WTC11 (cell line): ENCODE measurements around the gene RHBDL1. TPM values are rescaled to one million over a fixed set of nuclear protein-coding genes. Genes with fewer than 3 reads are reported as not detected.

Source experiments
- ATAC-seq: fragments of 200-7000 bp; cut with Tn5 transposase; 2 replicates; pipeline ENCODE4 v1.10.0; 2021; ENCODE audit warnings: mild to moderate bottlenecking, moderate library complexity
- CTCF ChIA-PET: fragments of 300-600 bp; sonication (Branson Sonifier 250); formaldehyde crosslinking; loops from one replicate; lab custom pipeline; 2021; ENCODE audit warnings: antibody characterized with exemption; lab: Charles Lee
- POLR2A ChIA-PET: fragments of 350-600 bp; sonication (Branson Sonifier 250); formaldehyde crosslinking; loops from one replicate; lab custom pipeline; 2021; ENCODE audit warnings: antibody characterized with exemption; lab: Charles Lee
- DNase-seq: peaks from one replicate; pipeline ENCODE4 v3.0.0; 2021; ENCODE audit warnings: low spot score
- H3K27ac Mint-ChIP-seq: 2 replicates; pipeline ENCODE4 v1.8.0; 2021; ENCODE audit warnings: mixed read lengths
- H3K27me3 Mint-ChIP-seq: 2 replicates; pipeline ENCODE4 v1.8.0; 2021; ENCODE audit warnings: low read depth, mild to moderate bottlenecking, moderate library complexity, mixed read lengths
- H3K36me3 Mint-ChIP-seq: 2 replicates; pipeline ENCODE4 v1.8.0; 2021; ENCODE audit warnings: mixed read lengths
- H3K4me1 Mint-ChIP-seq: 2 replicates; pipeline ENCODE4 v1.8.0; 2022; ENCODE audit warnings: mixed read lengths
- H3K4me3 Mint-ChIP-seq: 2 replicates; pipeline ENCODE4 v1.8.0; 2021; ENCODE audit warnings: mild to moderate bottlenecking, moderate library complexity, mixed read lengths
- H3K9me3 Mint-ChIP-seq: 2 replicates; pipeline ENCODE4 v1.8.0; 2021; ENCODE audit warnings: mixed read lengths
- CREM ChIP-seq: sonication (generic); formaldehyde crosslinking; IDR thresholded peaks from 2 replicates; pipeline ENCODE4 v1.8.1; 2022; ENCODE audit warnings: mild to moderate bottlenecking, missing genetic modification reagents, moderate library complexity
- EMX1 ChIP-seq: fragments of 250-450 bp; sonication (Bioruptor Pico); IDR thresholded peaks from 2 replicates; pipeline ENCODE4 v1.8.0; 2021; ENCODE audit warnings: mild to moderate bottlenecking
- ETV6 ChIP-seq: sonication (generic); formaldehyde crosslinking; IDR thresholded peaks from 2 replicates; pipeline ENCODE4 v1.8.1; 2022; ENCODE audit warnings: mild to moderate bottlenecking, missing genetic modification reagents
- FOXK1 ChIP-seq: sonication (generic); formaldehyde crosslinking; IDR thresholded peaks from 2 replicates; pipeline ENCODE4 v1.8.0; 2022; ENCODE audit warnings: mild to moderate bottlenecking, moderate library complexity, missing genetic modification reagents
- FOXP1 ChIP-seq: sonication (generic); formaldehyde crosslinking; IDR thresholded peaks from 2 replicates; pipeline ENCODE4 v1.8.0; 2022; ENCODE audit warnings: missing genetic modification reagents, mild to moderate bottlenecking, moderate library complexity, borderline replicate concordance
- GTF2I ChIP-seq: fragments of 250-450 bp; sonication (Bioruptor Pico); conservative IDR thresholded peaks from 2 replicates; pipeline ENCODE4 v1.4.0; 2021; ENCODE audit warnings: mild to moderate bottlenecking
- RORB ChIP-seq: fragments of 250-450 bp; sonication (Bioruptor Pico); IDR thresholded peaks from 2 replicates; pipeline ENCODE4 v1.9.0; 2021; ENCODE audit warnings: mild to moderate bottlenecking
- SMAD3 ChIP-seq: sonication (generic); formaldehyde crosslinking; IDR thresholded peaks from 2 replicates; pipeline ENCODE4 v1.8.0; 2022; ENCODE audit warnings: missing genetic modification reagents, mild to moderate bottlenecking, borderline replicate concordance
- TCF7 ChIP-seq: sonication (generic); formaldehyde crosslinking; IDR thresholded peaks from 2 replicates; pipeline ENCODE4 v1.8.0; 2022; ENCODE audit warnings: mild to moderate bottlenecking, low read depth, missing genetic modification reagents, moderate library complexity
- TP53 ChIP-seq: sonication (generic); formaldehyde crosslinking; IDR thresholded peaks from 2 replicates; pipeline ENCODE4 v1.8.1; 2023; ENCODE audit warnings: mild to moderate bottlenecking, missing genetic modification reagents
- ZMAT4 ChIP-seq: fragments of 250-450 bp; sonication (Bioruptor Pico); IDR thresholded peaks from 2 replicates; pipeline ENCODE4 v1.9.0; 2021; ENCODE audit warnings: mild to moderate bottlenecking
- ZNF138 ChIP-seq: sonication (generic); formaldehyde crosslinking; conservative IDR thresholded peaks from 2 replicates; pipeline ENCODE4 v1.8.1; 2022; ENCODE audit warnings: mild to moderate bottlenecking, moderate library complexity, missing genetic modification reagents
- ZNF263 ChIP-seq: sonication (generic); formaldehyde crosslinking; IDR thresholded peaks from 2 replicates; pipeline ENCODE4 v1.8.1; 2022; ENCODE audit warnings: low read depth, mild to moderate bottlenecking, moderate library complexity, missing genetic modification reagents
- ZNF317 ChIP-seq: sonication (generic); formaldehyde crosslinking; IDR thresholded peaks from 2 replicates; pipeline ENCODE4 v1.8.1; 2023; ENCODE audit warnings: low read depth, mild to moderate bottlenecking, moderate library complexity, missing genetic modification reagents, borderline replicate concordance
- ZNF416 ChIP-seq: fragments of 250-450 bp; sonication (Bioruptor Pico); IDR thresholded peaks from 2 replicates; pipeline ENCODE4 v1.9.0; 2021; ENCODE audit warnings: mild to moderate bottlenecking, inconsistent platforms
- ZNF425 ChIP-seq: fragments of 250-450 bp; sonication (Bioruptor Pico); conservative IDR thresholded peaks from 2 replicates; pipeline ENCODE4 v1.9.0; 2021; ENCODE audit warnings: mild to moderate bottlenecking
- total RNA-seq: library from RNA; stranded (reverse); gene quantifications from 3 replicates; pipeline ENCODE4 v1.2.3, GENCODE V29; 2021
- TF ChIP-seq, protein P1 (sequence below): sonication (generic); formaldehyde crosslinking; IDR thresholded peaks from 2 replicates; pipeline ENCODE4 v1.8.1; 2023; ENCODE audit warnings: mild to moderate bottlenecking, missing genetic modification reagents
- TF ChIP-seq, protein P2 (sequence below): sonication (generic); formaldehyde crosslinking; IDR thresholded peaks from 2 replicates; pipeline ENCODE4 v1.8.0; 2022; ENCODE audit warnings: mild to moderate bottlenecking, missing genetic modification reagents
- TF ChIP-seq, protein P3 (sequence below): fragments of 200-600 bp; IDR thresholded peaks from 2 replicates; pipeline ENCODE4 v1.8.0; 2022; ENCODE audit warnings: antibody characterized with exemption
- TF ChIP-seq, protein P4 (sequence below): sonication (generic); formaldehyde crosslinking; IDR thresholded peaks from 2 replicates; pipeline ENCODE4 v1.8.1; 2023; ENCODE audit warnings: mild to moderate bottlenecking, missing genetic modification reagents, moderate library complexity
- TF ChIP-seq, protein P5 (sequence below): sonication (generic); formaldehyde crosslinking; IDR thresholded peaks from 2 replicates; pipeline ENCODE4 v1.8.1; 2022; ENCODE audit warnings: missing genetic modification reagents, borderline replicate concordance
- TF ChIP-seq, protein P6 (sequence below): sonication (generic); formaldehyde crosslinking; IDR thresholded peaks from 2 replicates; pipeline ENCODE4 v1.8.1; 2022; ENCODE audit warnings: low read depth, mild to moderate bottlenecking, moderate library complexity, missing genetic modification reagents, borderline replicate concordance

Gene RHBDL1
- total RNA-seq, 1 experiment from 2014 or later = 8.2 TPM

DNA sequence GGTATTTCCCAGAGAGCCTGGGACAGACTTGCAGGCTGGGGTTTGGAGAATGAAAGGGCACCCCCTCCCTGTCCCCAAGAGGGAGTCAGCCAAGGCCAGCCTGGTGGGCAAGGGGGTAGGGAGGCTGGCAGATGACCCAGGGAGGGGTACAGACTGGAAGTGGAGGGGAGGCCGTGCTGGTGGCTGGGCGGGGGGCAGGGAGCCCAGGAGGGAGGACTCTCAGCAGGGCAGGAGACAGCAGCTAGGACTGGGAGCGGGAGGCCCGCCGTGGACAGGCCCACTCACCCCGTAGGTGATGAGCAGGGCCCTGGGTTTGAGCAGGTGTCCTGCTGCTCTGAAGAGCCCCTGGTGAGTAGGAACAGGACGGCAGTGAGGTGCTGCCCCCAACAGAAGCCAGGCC is 40.5 kb upstream of the RHBDL1 start (continued):
- TF ChIP-seq ZNF317 (CRISPR knock-in tag) = no peak
- TF ChIP-seq, protein P1, sequence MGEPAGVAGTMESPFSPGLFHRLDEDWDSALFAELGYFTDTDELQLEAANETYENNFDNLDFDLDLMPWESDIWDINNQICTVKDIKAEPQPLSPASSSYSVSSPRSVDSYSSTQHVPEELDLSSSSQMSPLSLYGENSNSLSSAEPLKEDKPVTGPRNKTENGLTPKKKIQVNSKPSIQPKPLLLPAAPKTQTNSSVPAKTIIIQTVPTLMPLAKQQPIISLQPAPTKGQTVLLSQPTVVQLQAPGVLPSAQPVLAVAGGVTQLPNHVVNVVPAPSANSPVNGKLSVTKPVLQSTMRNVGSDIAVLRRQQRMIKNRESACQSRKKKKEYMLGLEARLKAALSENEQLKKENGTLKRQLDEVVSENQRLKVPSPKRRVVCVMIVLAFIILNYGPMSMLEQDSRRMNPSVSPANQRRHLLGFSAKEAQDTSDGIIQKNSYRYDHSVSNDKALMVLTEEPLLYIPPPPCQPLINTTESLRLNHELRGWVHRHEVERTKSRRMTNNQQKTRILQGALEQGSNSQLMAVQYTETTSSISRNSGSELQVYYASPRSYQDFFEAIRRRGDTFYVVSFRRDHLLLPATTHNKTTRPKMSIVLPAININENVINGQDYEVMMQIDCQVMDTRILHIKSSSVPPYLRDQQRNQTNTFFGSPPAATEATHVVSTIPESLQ (CRISPR knock-in tag) = no peak
- TF ChIP-seq, protein P2, sequence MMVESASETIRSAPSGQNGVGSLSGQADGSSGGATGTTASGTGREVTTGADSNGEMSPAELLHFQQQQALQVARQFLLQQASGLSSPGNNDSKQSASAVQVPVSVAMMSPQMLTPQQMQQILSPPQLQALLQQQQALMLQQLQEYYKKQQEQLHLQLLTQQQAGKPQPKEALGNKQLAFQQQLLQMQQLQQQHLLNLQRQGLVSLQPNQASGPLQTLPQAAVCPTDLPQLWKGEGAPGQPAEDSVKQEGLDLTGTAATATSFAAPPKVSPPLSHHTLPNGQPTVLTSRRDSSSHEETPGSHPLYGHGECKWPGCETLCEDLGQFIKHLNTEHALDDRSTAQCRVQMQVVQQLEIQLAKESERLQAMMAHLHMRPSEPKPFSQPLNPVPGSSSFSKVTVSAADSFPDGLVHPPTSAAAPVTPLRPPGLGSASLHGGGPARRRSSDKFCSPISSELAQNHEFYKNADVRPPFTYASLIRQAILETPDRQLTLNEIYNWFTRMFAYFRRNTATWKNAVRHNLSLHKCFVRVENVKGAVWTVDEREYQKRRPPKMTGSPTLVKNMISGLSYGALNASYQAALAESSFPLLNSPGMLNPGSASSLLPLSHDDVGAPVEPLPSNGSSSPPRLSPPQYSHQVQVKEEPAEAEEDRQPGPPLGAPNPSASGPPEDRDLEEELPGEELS (CRISPR knock-in tag) = no peak
- TF ChIP-seq, protein P3, sequence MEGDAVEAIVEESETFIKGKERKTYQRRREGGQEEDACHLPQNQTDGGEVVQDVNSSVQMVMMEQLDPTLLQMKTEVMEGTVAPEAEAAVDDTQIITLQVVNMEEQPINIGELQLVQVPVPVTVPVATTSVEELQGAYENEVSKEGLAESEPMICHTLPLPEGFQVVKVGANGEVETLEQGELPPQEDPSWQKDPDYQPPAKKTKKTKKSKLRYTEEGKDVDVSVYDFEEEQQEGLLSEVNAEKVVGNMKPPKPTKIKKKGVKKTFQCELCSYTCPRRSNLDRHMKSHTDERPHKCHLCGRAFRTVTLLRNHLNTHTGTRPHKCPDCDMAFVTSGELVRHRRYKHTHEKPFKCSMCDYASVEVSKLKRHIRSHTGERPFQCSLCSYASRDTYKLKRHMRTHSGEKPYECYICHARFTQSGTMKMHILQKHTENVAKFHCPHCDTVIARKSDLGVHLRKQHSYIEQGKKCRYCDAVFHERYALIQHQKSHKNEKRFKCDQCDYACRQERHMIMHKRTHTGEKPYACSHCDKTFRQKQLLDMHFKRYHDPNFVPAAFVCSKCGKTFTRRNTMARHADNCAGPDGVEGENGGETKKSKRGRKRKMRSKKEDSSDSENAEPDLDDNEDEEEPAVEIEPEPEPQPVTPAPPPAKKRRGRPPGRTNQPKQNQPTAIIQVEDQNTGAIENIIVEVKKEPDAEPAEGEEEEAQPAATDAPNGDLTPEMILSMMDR = no peak
- TF ChIP-seq, protein P4, sequence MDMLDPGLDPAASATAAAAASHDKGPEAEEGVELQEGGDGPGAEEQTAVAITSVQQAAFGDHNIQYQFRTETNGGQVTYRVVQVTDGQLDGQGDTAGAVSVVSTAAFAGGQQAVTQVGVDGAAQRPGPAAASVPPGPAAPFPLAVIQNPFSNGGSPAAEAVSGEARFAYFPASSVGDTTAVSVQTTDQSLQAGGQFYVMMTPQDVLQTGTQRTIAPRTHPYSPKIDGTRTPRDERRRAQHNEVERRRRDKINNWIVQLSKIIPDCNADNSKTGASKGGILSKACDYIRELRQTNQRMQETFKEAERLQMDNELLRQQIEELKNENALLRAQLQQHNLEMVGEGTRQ (CRISPR knock-in tag) = no peak
- no peak for TF ChIP-seq ZMAT4
- no peak for TF ChIP-seq RORB (CRISPR knock-in tag)
- no peak for TF ChIP-seq EMX1 (CRISPR knock-in tag)

DNA sequence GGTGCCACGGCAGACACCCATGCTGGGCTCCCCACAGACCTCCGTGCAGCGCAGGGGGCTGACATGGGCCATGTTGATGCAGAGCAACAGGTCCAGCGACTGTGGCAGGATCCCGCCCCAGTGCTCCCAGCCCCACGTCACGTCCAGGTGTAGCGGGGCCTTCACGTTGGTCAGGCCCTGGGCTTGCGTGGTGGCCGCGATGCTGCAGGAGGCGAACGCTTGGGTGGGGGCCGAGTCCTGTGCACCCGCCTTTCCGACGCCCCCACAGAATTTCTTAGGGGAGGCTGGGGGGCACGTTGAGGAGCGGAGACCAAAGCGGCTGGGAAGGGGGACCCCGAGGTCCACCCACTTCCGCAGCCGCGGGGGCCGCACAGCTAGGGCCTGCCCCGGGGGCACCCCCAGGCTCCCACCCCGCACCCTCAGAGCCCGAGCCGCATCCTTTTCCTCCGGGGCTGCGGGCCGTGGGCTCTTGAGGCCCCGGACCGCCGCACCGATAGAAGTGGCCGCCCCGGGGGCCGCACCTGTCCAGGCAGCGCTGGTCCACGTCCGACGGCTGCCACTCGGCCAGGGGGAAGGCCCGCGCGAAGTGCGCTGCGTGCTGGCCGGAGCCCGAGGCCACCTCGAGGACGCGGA is 39.8 kb upstream of the RHBDL1 start:
- CTCF ChIA-PET = interaction anchor here (1.0 to 4.0 kb wide), 7 partner anchors 12 to 108 kb away, joined by 3 to 37 read pairs (median 7); partner anchors contain the start of genes CAPN15 and WDR90
- POLR2A ChIA-PET = interaction anchor here (0.6 to 1.5 kb wide), 3 partner anchors 12 to 56 kb away, joined by 3 to 7 read pairs (median 3); partner anchors contain the start of gene WDR90
- Mint-ChIP-seq H3K9me3 (no peaks in the 10 kb centered on the region), H3K27ac (no peak overlapping the region), H3K4me3 (peak overlapping the region; percentile 60), H3K4me1 (peaks cover 19% of the 10 kb centered on the region), H3K36me3 (no peaks in the 10 kb centered on the region), H3K27me3 (peaks cover 4% of the 10 kb centered on the region; the same call in 1 of the 2 replicates)
- no peak for ATAC-seq
- no peak for DNase-seq
- TF ChIP-seq GTF2I (no peak), ZNF263 (CRISPR knock-in tag) (no peak), ZMAT4 (no peak), CREM (CRISPR knock-in tag) (no peak), FOXP1 (CRISPR knock-in tag) (no peak), ZNF138 (CRISPR knock-in tag) (no peak), FOXK1 (CRISPR knock-in tag) (no peak), ZNF416 (CRISPR knock-in tag) (no peak), TP53 (CRISPR knock-in tag) (no peak), TCF7 (CRISPR knock-in tag) (no peak), ZNF425 (CRISPR knock-in tag) (no peak), SMAD3 (CRISPR knock-in tag) (no peak), ETV6 (CRISPR knock-in tag) (no peak)
- TF ChIP-seq, protein P5, sequence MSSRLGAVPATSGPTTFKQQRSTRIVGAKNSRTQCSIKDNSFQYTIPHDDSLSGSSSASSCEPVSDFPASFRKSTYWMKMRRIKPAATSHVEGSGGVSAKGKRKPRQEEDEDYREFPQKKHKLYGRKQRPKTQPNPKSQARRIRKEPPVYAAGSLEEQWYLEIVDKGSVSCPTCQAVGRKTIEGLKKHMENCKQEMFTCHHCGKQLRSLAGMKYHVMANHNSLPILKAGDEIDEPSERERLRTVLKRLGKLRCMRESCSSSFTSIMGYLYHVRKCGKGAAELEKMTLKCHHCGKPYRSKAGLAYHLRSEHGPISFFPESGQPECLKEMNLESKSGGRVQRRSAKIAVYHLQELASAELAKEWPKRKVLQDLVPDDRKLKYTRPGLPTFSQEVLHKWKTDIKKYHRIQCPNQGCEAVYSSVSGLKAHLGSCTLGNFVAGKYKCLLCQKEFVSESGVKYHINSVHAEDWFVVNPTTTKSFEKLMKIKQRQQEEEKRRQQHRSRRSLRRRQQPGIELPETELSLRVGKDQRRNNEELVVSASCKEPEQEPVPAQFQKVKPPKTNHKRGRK (CRISPR knock-in tag) = no peak
- TF ChIP-seq, protein P6, sequence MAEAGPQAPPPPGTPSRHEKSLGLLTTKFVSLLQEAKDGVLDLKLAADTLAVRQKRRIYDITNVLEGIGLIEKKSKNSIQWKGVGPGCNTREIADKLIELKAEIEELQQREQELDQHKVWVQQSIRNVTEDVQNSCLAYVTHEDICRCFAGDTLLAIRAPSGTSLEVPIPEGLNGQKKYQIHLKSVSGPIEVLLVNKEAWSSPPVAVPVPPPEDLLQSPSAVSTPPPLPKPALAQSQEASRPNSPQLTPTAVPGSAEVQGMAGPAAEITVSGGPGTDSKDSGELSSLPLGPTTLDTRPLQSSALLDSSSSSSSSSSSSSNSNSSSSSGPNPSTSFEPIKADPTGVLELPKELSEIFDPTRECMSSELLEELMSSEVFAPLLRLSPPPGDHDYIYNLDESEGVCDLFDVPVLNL (CRISPR knock-in tag) = no peak
